UCSD-AML1 (cell line): ENCODE results near the gene AVEN.
"Not testable (repeated sequence)": the region's sequence is repeated elsewhere in the genome, so short reads cannot be mapped to it uniquely, and the experiment has no call there.

Source experiments
- DNase-seq: peaks from one replicate; lab custom pipeline; 2025; ENCODE audit not compliant: unreplicated experiment; lab: John Stamatoyannopoulos, UW

AVEN gene, protein sequence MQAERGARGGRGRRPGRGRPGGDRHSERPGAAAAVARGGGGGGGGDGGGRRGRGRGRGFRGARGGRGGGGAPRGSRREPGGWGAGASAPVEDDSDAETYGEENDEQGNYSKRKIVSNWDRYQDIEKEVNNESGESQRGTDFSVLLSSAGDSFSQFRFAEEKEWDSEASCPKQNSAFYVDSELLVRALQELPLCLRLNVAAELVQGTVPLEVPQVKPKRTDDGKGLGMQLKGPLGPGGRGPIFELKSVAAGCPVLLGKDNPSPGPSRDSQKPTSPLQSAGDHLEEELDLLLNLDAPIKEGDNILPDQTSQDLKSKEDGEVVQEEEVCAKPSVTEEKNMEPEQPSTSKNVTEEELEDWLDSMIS

DNA sequence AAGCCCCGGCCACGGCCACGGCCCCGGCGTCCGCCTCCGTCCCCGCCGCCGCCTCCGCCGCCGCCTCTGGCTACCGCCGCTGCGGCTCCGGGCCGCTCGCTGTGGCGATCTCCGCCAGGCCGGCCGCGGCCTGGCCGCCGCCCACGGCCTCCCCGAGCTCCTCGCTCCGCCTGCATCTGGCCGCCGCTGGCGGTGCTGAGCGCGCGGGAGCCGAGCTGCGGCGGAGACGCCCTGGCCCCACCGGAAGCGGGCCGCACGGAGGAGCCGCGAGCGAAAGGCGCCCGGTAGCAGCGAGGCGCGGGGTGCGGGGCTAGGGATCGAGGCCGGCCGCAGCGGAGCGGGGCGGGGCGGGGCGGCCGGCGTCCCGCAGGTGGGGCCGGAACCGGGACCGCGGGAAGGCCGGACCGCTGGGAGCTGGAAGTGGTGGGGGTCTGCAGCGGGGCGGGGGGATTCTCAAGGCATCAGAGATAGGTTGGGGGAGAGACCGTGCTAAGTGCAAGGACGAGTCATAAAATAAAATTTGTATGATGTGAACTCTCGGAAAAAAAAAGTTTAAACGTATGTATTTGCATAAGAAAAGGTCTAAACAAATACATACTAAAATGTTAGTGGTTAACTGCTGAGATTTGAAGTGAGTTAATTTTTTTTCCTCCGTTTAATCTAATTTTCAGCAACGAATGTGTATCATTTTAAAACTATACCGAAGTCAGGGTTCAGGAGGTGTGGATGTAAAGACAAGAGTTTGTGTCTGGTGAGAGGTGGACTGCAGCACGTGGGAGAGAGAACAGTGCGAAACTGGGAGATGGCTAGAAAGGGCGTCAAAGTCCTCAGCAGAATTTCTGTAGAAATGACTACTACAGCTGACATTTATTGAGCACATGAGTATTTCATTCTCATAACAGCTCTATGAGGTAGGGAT is at the start of gene AVEN:
TSS of gene AVEN (minus strand) at position 334 of the 919 bp plus-strand sequence. CDS start at position 176, 158 bp downstream.
- DNase-seq = peak; percentile 63

DNA sequence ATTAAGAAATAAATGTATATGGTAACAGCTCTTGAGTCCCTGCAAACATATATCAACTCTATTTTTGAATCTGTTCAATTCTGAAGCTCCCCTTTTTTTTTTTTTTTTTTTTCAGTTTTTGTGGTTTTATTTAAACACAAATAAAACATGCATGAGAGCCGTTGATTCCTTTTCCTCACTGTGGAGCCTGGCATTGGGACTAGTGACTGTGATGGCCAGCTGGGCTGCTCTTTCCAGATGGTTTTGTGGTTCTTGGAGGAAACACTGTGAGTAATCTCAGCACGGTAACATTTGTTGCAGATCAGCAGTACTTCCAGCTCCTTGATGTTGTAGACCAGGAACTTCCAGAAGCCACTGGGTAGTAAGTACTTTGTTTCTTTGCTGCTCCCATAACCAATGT is 46.7 kb upstream of the AVEN start:
- no peak for DNase-seq

DNA sequence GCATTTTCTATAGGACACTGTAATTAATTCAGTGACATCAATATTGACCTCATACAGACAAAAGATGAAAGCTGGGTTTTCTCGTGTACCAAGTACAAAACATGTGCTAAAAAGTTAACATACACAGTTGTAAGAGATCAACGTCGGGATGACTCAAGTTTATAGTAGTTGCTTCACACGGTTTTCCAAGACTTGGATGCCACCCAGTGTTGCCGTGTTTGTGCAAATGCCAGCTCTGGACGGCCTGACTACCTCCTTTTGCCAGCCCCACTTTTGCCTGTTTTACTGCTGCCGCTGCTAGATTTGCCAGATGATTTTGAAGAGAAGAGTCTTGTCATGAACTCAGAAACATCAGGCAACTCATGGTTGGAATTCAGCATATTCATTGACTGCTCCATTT is 45.1 kb upstream of the AVEN start:
- no peak for DNase-seq

DNA sequence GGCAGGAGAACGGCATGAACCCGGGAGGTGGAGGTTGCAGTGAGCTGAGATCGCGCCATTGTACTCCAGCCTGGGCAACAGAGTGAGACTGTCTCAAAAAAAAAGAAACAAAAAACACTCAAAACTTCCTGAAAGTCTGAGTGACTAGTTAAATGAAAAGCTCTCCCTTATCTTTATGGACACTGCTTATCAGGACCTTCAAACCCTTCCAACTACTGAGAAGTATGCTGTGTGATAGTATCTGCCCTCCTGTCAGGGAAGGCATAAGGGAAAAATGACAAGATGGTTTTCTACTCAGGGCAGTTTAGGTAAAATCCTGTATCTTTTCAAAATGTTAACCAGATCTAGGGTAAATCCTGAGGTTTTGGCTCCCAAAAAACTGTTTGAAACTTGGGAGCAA is 40.9 kb upstream of the AVEN start:
- no peak for DNase-seq

DNA sequence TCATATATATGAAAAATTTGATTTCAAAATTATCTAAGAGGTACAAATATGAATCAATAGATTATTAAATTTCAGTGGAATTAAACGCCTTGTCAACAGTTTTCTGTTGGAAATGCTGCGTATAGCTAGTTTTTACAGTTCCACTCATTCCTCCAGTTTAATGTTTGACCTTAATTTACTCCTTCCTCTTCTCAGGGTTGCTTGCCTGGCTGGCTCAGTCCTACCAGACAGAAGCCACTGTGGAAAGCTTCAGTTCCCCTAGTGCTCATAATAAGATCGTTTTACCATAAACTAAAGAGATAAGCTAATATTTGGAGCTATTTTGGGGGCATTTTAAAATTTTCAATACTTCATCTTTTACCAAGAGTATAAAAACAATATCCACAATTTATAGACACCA is 39.9 kb upstream of the AVEN start:
- no peak for DNase-seq

DNA sequence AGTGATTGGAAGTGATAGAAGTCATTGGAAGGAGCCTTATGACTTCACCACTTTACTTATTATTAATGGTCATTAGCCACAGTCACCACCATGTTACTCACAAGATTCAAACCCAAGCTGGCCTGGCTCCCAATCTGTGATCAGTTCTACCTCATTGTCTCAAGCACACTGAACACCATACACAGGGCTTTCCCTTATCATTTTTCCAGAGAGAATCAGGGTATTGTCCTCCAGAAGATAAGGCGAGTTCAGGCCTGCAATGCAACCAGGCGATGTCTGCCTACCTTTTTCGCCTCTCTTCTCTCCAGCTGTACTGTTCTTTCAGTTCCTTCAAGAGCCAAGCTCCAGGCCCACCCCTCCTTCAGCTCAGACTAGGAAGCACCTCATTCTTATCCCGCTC is 37.8 kb upstream of the AVEN start:
- no peak for DNase-seq

DNA sequence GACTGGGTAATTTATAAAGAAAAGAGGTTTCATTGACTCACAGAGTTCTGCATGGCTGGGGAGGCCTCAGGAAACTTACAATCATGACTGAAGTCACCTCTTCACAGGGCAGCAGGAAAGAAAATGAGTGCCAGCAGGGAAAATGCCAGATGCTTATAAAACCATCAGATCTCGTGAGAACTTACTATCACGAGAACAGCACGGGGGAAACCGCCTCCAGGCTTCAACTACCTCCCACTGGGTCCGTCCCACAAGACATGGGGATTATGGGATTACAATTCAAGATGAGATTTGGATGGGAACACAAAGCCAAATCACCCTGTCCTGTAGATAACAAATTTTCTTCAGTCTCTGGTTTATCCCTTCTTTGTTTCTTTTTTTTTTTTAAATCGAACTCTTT is 31.0 kb upstream of the AVEN start:
- DNase-seq = no peak

DNA sequence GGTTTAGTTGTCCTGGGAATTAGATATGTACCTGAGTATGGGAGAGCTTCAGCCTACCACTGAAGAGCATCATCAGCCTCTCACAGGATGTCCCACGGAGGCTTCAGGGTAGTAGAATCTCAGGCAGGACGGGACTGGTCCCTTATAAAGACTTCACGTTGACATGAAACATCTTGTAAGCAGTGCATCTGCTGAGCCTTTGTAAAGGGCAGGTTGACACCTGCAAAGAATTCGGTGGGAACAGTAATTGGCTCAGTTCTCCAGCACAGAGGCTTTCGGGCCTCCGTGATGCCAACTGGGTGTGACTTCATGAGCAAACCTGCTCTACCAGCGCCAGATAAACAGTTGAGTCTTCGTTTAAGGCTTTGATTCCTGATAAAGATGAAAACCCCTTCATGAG is 26.9 kb upstream of the AVEN start:
- DNase-seq = no peak

DNA sequence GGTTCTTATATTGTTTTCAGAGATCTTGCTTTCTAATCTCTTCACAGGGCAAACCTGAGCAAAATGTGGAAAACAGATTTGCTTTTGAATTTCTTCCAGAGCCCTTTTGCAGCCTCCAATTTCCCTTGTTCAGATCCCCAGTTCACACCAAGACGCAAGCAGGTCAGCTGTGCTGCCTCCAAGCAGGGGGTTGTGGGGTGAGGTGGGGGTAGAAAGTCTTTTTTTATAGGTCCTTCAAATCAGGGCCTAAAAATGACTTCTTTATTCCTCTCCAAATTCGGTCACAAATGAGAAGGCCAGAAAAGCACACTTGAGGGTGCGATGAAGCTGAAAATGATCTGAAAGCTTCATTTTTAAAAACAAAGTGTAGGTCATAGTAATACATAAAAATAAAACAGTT is 26.3 kb upstream of the AVEN start:
- no peak for DNase-seq

DNA sequence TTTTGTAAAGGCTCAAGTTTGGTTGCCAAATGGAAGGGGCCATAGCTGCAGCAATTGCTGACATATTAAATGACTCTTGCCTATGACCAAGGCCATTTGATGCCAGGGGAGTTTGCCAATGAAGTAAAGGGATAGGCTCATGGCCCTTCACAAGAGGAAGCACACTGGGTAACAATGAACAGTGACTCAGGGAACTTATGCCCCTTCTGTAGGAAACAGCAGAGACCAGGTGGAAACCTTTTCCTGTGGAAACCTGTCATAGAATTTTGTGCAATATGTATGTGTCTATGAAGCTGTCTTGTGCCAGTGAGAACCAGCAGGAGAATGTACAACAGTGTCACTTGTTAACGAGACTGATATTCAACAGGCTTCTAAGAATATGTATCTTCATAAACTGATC is 25.4 kb upstream of the AVEN start:
- no peak for DNase-seq

DNA sequence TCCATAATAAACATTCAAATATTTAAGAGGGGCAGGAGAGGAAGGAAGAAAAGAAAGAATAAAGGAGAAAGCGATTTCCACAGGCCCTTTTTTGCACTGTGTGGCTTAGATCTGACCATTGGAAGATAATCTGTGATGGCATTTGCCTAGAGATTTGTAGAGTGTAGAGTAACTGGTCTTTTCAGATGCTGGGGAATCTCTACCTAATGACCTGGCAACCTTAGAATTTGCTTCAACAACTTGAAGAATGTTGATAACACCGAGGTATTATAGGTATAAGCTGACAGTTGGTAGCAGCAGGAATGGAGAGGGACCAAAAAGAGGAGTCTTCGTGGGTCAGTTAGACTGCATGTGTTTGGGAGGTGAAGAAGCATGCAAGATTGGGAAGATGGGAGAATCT is 20.9 kb upstream of the AVEN start:
- no peak for DNase-seq

DNA sequence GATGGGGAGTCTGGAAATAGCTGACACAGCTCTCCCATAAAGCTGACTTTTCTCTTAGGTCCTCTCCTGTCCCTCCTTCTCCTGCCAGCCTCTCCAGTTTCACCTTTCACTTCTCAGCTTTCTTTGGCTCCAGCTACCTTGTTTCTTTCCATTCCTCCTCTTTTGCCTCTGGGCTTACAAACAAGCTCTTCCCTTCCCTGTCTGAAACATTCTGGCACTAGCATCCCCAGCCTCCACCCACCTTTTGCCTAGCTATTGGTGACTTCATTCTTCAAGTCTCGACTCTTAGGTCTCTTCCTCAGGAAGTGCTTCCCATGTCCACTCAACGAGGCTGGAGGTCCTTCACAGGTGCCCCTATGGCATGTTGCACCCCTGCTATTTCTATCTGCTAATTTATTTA is 20.5 kb upstream of the AVEN start:
- DNase-seq = no peak

DNA sequence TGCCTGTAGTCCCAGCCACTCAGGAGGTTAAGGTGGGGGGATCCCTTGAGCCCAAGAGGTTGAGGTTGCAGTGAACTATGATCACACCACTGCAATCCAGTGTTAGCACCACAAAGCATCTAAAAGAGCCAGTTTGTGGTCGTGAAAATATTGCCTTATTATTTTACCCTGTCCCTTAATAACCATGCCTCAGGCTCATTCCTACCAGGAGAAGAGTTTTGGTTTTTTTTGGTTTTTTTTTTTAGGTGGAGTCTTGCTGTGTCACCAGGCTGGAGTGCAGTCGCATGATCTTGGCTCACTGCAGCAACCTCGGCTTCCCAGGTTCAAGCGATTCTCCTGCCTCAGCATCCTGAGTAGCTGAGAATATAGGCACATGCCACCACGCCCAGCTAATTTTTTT is 17.9 kb upstream of the AVEN start:
- DNase-seq = no peak

DNA sequence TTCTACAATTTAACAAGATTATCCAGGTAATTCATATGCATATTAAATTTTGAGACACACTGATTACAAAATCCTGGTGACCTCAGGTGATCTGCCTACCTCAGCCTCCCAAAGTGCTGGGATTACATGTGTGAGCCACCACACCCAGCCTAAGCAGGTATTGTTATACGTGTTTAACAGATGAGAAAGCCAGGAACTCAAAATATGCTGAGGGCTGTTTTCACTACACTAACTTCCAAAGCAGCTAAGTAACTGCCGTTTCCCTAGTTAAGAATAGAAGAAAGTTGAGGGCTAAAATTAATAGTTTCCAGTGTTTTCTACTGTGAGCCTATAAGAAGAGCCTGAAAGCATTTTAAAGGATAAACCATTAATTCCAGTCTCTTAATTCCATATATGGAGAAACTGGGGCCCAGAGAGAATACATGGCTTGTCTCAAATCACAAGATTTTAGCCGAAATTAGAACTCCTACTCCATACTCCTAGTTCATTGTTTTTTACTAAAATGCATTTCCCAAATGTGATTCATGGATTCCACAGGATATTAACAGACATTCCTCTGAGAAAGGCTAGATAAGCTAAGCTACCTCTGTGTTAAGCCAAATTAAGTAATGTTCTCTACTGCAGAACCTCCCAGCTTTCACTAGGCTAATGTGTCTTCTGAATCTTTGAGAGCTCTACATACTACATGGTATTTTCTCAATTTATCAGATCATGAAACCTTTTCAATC is 17.0 kb upstream of the AVEN start:
- DNase-seq = no peak

DNA sequence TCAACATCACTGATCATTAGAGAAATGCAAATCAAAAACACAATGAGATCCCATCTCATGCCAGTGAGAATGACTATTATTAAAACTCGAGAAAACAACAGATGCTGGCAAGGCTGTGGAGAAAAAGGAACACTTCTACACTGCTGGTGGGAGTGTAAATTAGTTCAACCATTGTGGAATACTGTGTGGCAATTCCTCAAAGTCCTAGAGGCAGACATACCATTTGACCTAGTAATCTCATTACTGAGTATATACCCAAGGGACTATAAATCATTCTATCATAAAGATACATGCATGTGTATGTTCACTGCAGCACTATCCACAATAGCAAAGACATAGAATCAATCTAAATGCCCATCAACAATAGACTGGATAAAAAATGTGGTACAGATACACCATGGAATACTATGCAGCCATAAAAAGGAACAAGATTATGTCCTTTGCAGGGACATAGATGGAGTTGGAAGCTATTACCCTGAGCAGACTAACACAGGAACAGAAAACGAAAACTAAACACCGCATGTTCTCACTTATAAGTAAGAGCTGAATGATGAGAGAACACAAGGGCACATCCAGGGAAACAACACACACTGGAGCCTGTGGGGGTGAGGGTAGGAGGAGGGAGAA is 15.2 kb upstream of the AVEN start:
- DNase-seq = no peak

DNA sequence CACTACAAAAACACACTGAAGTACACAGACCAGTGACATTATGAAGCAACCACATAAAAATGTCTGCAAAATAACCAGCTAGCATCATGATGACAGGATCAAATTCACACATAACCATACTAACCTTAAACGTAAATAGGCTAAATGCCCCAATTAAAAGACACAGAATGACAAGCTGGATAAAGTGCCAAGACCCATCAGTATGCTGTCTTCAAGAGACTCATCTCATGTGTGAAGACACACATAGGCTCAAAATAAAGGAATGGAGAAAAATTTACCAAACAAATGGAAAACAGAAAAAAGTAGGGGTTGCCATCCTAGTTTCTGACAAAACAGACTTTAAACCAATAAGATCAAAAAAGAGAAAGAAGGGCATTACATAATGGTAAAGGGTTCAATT is 11.4 kb upstream of the AVEN start:
- DNase-seq = not testable (repeated sequence)

DNA sequence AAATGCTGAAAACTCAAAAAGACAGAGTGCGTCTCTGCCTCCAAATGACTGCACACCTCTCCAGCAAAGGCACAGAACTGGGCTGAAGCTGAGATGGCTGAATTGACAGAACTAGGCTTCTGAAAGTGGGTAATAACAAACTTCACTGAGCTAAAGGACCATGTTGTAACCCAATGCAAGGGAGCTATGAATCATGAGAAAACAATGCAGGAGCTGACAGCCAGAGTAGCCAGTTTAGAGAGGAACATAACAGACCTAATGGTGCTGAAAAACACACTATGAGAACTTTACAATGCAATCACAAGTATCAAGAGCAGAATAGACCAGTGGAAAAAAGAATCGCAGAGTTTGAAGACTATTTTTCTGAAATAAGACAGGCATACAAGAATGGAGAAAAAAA is 10.1 kb upstream of the AVEN start:
- DNase-seq = no peak

DNA sequence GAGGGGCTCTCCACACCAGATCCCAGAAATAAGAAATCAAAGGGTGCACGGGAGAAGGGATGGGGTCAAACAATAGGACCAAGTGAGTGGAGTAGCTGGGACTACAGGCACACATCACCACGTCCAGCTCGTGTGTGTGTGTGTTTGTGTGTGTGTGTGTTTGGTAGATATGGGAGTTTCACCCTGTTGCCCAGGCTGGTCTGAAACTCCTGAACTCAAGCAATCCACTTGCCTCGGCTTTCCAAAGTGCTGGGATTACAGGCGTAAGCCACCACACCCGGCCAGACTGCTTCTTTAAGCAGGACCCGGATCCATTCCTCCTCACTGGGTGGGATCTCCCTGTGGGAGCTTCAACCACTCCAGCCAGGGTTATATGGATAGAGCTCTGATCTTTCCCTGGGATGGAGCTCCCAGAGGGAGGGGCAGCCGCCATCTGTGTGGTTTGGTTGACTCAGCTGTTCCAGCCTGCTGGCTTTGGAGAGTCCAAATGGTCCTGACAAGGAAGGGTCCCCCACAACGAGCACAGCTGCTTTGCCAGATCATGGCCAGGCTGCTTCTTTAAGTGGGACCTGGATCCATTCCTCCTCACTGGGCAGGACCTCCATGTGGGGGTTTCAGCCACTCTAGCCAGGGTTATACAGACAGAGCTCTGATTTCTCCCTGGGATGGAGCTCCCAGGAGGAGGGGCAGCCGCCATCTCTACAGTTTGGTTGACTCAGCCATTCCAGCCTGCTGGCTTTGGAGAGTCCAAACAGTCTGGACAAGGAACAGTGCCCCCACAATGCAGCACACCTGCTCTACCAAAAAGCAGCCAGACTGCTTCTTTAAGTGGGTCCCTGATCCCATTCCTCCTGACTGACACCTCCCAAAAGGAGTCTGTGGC is 9.1 kb upstream of the AVEN start:
- no peak for DNase-seq

DNA sequence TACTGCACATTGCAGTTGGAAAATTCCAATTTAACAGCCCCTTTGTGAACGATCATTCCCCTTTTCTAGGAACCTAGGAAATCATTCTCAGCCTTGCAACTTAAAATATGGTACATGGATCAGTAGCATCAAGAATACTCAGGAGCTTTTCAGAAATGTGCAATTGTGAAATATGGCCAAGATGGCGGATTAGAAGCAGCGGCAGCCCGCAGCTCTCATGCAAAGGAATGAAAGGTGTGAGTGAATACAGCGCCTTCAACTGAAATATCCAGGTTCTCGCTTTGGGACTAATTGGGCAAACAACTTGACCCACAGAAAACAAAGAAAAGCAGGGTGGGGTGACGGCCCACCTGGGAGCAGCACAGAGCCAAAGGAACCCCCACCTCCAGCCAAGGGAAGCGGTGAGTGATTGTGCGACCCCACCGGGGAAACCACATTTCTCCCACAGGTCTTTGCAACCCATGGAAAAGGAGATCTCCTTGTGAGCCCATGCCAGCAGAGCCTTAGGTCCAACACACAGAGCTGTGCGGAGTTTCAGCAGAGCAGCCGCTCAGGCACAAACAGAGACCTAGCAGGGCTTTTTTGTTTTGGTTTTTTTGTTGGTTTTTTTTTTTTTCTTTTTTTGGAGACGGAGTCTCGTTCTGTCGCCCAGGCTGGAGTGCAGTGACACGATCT is 7.6 kb upstream of the AVEN start:
- DNase-seq = no peak

DNA sequence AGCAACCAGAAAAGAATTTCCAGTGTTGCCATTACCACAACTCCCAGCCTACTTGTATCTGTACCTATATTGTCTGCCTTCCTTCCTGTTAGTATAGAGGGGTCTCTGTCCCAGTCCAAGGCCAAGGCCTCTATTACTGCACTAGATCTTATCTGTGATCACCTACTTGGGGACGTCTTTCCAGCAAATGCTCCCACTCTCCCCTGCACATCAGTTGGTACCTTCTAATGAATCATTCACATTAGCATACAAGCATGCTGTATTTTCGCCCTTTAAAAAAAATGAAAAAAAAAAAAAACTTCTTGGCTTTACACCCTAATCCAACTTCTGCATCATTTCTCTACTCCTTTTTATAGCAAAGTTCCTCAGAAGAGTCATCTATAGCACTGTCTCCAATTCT is 4.8 kb upstream of the AVEN start:
- no peak for DNase-seq
